ENCODE results near the gene ZSCAN10. TPM values are rescaled to one million over a fixed set of nuclear protein-coding genes. Genes with fewer than 3 reads are reported as not detected.
"Not testable (repeated sequence)": the region's sequence is repeated elsewhere in the genome, so short reads cannot be mapped to it uniquely, and the experiment has no call there.

Gene ZSCAN10
- total RNA-seq, 1 donor from 2014 or later, result not detected

- H3K27me3 ChIP-seq (ENCODE audit: control insufficient read depth, insufficient read depth, low read length), result peaks cover 7% of the 10 kb centered on the region
- no peak for TF ChIP-seq CTCF (IDR thresholded peaks at IDR 0.05; ENCODE audit: insufficient read depth, low read length, poor library complexity, severe bottlenecking)
- no peak for DNase-seq (ENCODE audit: low read depth)
- no peak overlapping the region for H3K4me3 ChIP-seq (ENCODE audit: low read depth, low read length)
- no peaks in the 10 kb centered on the region for H3K36me3 ChIP-seq (ENCODE audit: control insufficient read depth, insufficient read depth, low read length)
These were observed 13.1 kb downstream of the ZSCAN10 start for GRCh38 chr16:3085868-3086595.

- peaks cover 7% of the 10 kb centered on the region for H3K27me3 ChIP-seq (ENCODE audit: control insufficient read depth, insufficient read depth, low read length)
- no peaks in the 10 kb centered on the region for H3K36me3 ChIP-seq (ENCODE audit: control insufficient read depth, insufficient read depth, low read length)
- TF ChIP-seq CTCF (IDR thresholded peaks at IDR 0.05; ENCODE audit: insufficient read depth, low read length, poor library complexity, severe bottlenecking), result no peak
- no peak overlapping the region for H3K4me3 ChIP-seq (ENCODE audit: low read depth, low read length)
- no peak for DNase-seq (ENCODE audit: low read depth)
These were observed 14.0 kb downstream of the ZSCAN10 start for GRCh38 chr16:3084969-3085670.

GRCh38 chr16:3084491-3084890 is 14.6 kb downstream of the ZSCAN10 start:
- H3K27me3 ChIP-seq (ENCODE audit: control insufficient read depth, insufficient read depth, low read length), result peaks cover 7% of the 10 kb centered on the region
- no peak overlapping the region for H3K4me3 ChIP-seq (ENCODE audit: low read depth, low read length)
- TF ChIP-seq CTCF (IDR thresholded peaks at IDR 0.05; ENCODE audit: insufficient read depth, low read length, poor library complexity, severe bottlenecking), result no peak
- no peaks in the 10 kb centered on the region for H3K36me3 ChIP-seq (ENCODE audit: control insufficient read depth, insufficient read depth, low read length)
- no peak for DNase-seq (ENCODE audit: low read depth)

GRCh38 chr16:3083408-3083807 is 15.7 kb downstream of the ZSCAN10 start:
- not testable (repeated sequence) for H3K36me3 ChIP-seq (ENCODE audit: control insufficient read depth, insufficient read depth, low read length); DNase-seq (ENCODE audit: low read depth); H3K4me3 ChIP-seq (ENCODE audit: low read depth, low read length); H3K27me3 ChIP-seq (ENCODE audit: control insufficient read depth, insufficient read depth, low read length)

- not testable (repeated sequence) for H3K36me3 ChIP-seq (ENCODE audit: control insufficient read depth, insufficient read depth, low read length); H3K4me3 ChIP-seq (ENCODE audit: low read depth, low read length); DNase-seq (ENCODE audit: low read depth); H3K27me3 ChIP-seq (ENCODE audit: control insufficient read depth, insufficient read depth, low read length)
These were observed 17.1 kb downstream of the ZSCAN10 start for GRCh38 chr16:3081957-3082356.

- H3K4me3 ChIP-seq (ENCODE audit: low read depth, low read length), result no peak overlapping the region
- peaks cover 2% of the 10 kb centered on the region for H3K27me3 ChIP-seq (ENCODE audit: control insufficient read depth, insufficient read depth, low read length)
- DNase-seq (ENCODE audit: low read depth), result no peak
- TF ChIP-seq CTCF (IDR thresholded peaks at IDR 0.05; ENCODE audit: insufficient read depth, low read length, poor library complexity, severe bottlenecking), result no peak
- no peaks in the 10 kb centered on the region for H3K36me3 ChIP-seq (ENCODE audit: control insufficient read depth, insufficient read depth, low read length)
These were observed 19.1 kb downstream of the ZSCAN10 start for GRCh38 chr16:3080024-3080423.

GRCh38 chr16:3076577-3076976 is 22.5 kb downstream of the ZSCAN10 start:
- Histone ChIP-seq H3K27me3 (ENCODE audit: control insufficient read depth, insufficient read depth, low read length) (peaks cover 9% of the 10 kb centered on the region), H3K36me3 (ENCODE audit: control insufficient read depth, insufficient read depth, low read length) (no peaks in the 10 kb centered on the region), H3K4me3 (ENCODE audit: low read depth, low read length) (no peak overlapping the region)
- no peak for TF ChIP-seq CTCF (IDR thresholded peaks at IDR 0.05; ENCODE audit: insufficient read depth, low read length, poor library complexity, severe bottlenecking)
- DNase-seq (ENCODE audit: low read depth), result no peak

GRCh38 chr16:3075946-3076345 is 23.1 kb downstream of the ZSCAN10 start:
- DNase-seq (ENCODE audit: low read depth); H3K36me3 ChIP-seq (ENCODE audit: control insufficient read depth, insufficient read depth, low read length); H3K27me3 ChIP-seq (ENCODE audit: control insufficient read depth, insufficient read depth, low read length); H3K4me3 ChIP-seq (ENCODE audit: low read depth, low read length): not testable (repeated sequence)

All from kidney epithelial cell (primary cell).